IMR-90 (cell line): ENCODE results near the gene ST6GALNAC3. TPM values are rescaled to one million over a fixed set of nuclear protein-coding genes. Genes with fewer than 3 reads are reported as not detected.

Experiments
- ATAC-seq: fragments of 200-7000 bp; cut with Tn5 transposase; 2 replicates; pipeline ENCODE4 v1.9.1; 2020; ENCODE audit warnings: low read depth, mild to moderate bottlenecking, moderate library complexity
- BruUV-seq: library from RNA; stranded (reverse); fragments of 400-500 nt; replicated peaks from 2 replicates; lab custom pipeline; 2021; lab: Mats Ljungman, UMichigan
- CTCF ChIA-PET: fragments of 300-600 bp; formaldehyde crosslinking; extraction: SDS; loops from one replicate; lab custom pipeline; 2021; ENCODE audit warnings: antibody characterized with exemption; lab: Yijun Ruan, JAX
- POLR2A ChIA-PET: fragments of 300-600 bp; sonication (Branson Sonifier 250); formaldehyde crosslinking; loops from one replicate; lab custom pipeline; 2022; ENCODE audit warnings: antibody characterized with exemption; ENCODE audit not compliant: unreplicated experiment; lab: Charles Lee
- DNase-seq: peaks from one replicate; pipeline ENCODE4 v3.0.0; 2013
- H2AFZ ChIP-seq: replicated peaks from 2 replicates; pipeline ENCODE3; 2013; ENCODE audit warnings: low read length, mild to moderate bottlenecking; ENCODE audit not compliant: poor library complexity
- H2AK5ac ChIP-seq: 2 replicates; pipeline ENCODE4 v1.6.1; 2013; ENCODE audit warnings: low read depth, low read length, inconsistent platforms
- H2AK9ac ChIP-seq: replicated peaks from 2 replicates; pipeline ENCODE3; 2013; ENCODE audit warnings: mild to moderate bottlenecking, low read depth, low read length, moderate library complexity; ENCODE audit not compliant: poor library complexity
- H2BK120ac ChIP-seq: 2 replicates; pipeline ENCODE4 v1.6.1; 2013; ENCODE audit warnings: low read depth, low read length, inconsistent platforms
- H2BK15ac ChIP-seq: 3 replicates; pipeline ENCODE4 v1.6.1; 2013; ENCODE audit warnings: low read depth, low read length, inconsistent platforms
- H2BK20ac ChIP-seq: 2 replicates; pipeline ENCODE4 v1.6.1; 2013; ENCODE audit warnings: low read depth, mild to moderate bottlenecking, inconsistent platforms, low read length, moderate library complexity
- H2BK5ac ChIP-seq: 2 replicates; pipeline ENCODE4 v1.6.1; 2013; ENCODE audit warnings: mild to moderate bottlenecking, low read depth, low read length, inconsistent platforms; ENCODE audit not compliant: poor library complexity, severe bottlenecking
- H3K14ac ChIP-seq: replicated peaks from 2 replicates; pipeline ENCODE4 v1.6.1; 2013; ENCODE audit warnings: low read depth, low read length, inconsistent platforms
- H3K18ac ChIP-seq: 2 replicates; pipeline ENCODE4 v1.6.1; 2013; ENCODE audit warnings: low read depth, low read length, control low read depth
- H3K23ac ChIP-seq: 2 replicates; pipeline ENCODE4 v1.6.1; 2013; ENCODE audit warnings: low read depth, low read length, inconsistent platforms
- H3K27ac ChIP-seq: 2 replicates; pipeline ENCODE4 v1.5.1; 2013; ENCODE audit warnings: mild to moderate bottlenecking, control low read depth, low read length; ENCODE audit not compliant: insufficient read depth
- H3K27me3 ChIP-seq: 2 replicates; pipeline ENCODE4 v1.6.1; 2013; ENCODE audit warnings: low read length; ENCODE audit not compliant: control insufficient read depth, insufficient read depth
- H3K36me3 ChIP-seq: 2 replicates; pipeline ENCODE4 v1.6.1; 2013; ENCODE audit warnings: low read length, mixed read lengths; ENCODE audit not compliant: control insufficient read depth, insufficient read depth
- H3K4ac ChIP-seq: 2 replicates; pipeline ENCODE4 v1.6.1; 2013; ENCODE audit warnings: low read depth, low read length, inconsistent platforms
- H3K4me1 ChIP-seq: 2 replicates; pipeline ENCODE4 v1.6.1; 2013; ENCODE audit warnings: low read length, mixed read lengths; ENCODE audit not compliant: control insufficient read depth, insufficient read depth
- H3K4me2 ChIP-seq: 2 replicates; pipeline ENCODE4 v1.6.1; 2013; ENCODE audit warnings: low read depth, mild to moderate bottlenecking, control low read depth, low read length, moderate library complexity
- H3K4me3 ChIP-seq: 2 replicates; pipeline ENCODE4 v1.5.1; 2013; ENCODE audit warnings: low read depth, mild to moderate bottlenecking, control low read depth, low read length, moderate library complexity; ENCODE audit not compliant: insufficient read depth
- H3K56ac ChIP-seq: 2 replicates; pipeline ENCODE4 v1.6.1; 2013; ENCODE audit warnings: low read length, inconsistent platforms; ENCODE audit not compliant: insufficient read depth; ENCODE audit errors: extremely low read depth
- H3K79me1 ChIP-seq, 2 experiments: 2 replicates each; pipeline ENCODE4 v1.6.1; 2013; ENCODE audit warnings: low read length in 2 of 2, inconsistent platforms in 1 of 2, low read depth in 1 of 2
- H3K9ac ChIP-seq: 2 replicates; pipeline ENCODE4 v1.6.1; 2013; ENCODE audit warnings: low read depth, low read length, control low read depth
- H3K9me1 ChIP-seq: 2 replicates; pipeline ENCODE4 v1.6.1; 2013; ENCODE audit warnings: low read length, inconsistent platforms; ENCODE audit not compliant: insufficient read depth
- H3K9me3 ChIP-seq: 2 replicates; pipeline ENCODE4 v1.6.1; 2013; ENCODE audit warnings: low read length; ENCODE audit not compliant: control insufficient read depth, insufficient read depth
- H4K20me1 ChIP-seq: 2 replicates; pipeline ENCODE4 v1.6.1; 2013; ENCODE audit warnings: low read length, inconsistent platforms; ENCODE audit not compliant: insufficient read depth
- H4K5ac ChIP-seq: 2 replicates; pipeline ENCODE4 v1.6.1; 2013; ENCODE audit warnings: mild to moderate bottlenecking, low read depth, low read length, control low read depth
- H4K8ac ChIP-seq, 2 experiments: 2 replicates each; pipeline ENCODE4 v1.6.1; 2013; ENCODE audit warnings: low read depth in 2 of 2, low read length in 2 of 2, control low read depth in 1 of 2, inconsistent platforms in 1 of 2
- H4K91ac ChIP-seq: 2 replicates; pipeline ENCODE4 v1.6.1; 2013; ENCODE audit warnings: low read depth, low read length, inconsistent platforms; ENCODE audit not compliant: insufficient read depth
- BHLHE40 ChIP-seq: fragments of 150-350 bp; IDR thresholded peaks from 2 replicates; pipeline ENCODE4 v1.6.1; 2016; ENCODE audit warnings: mild to moderate bottlenecking, low read depth, low read length
- CEBPB ChIP-seq: IDR thresholded peaks from 2 replicates; pipeline ENCODE4 v1.6.1; 2012; ENCODE audit warnings: low read depth, low read length, improper control_type of control experiment
- CHD1 ChIP-seq: IDR thresholded peaks from 2 replicates; pipeline ENCODE4 v1.6.1; 2012; ENCODE audit warnings: low read depth, low read length, improper control_type of control experiment
- ELK1 ChIP-seq: fragments of 150-350 bp; IDR thresholded peaks from 2 replicates; pipeline ENCODE4 v1.6.1; 2016; ENCODE audit warnings: low read depth, mild to moderate bottlenecking, low read length, moderate library complexity, borderline replicate concordance
- FOS ChIP-seq: fragments of 150-350 bp; IDR thresholded peaks from 2 replicates; pipeline ENCODE4 v1.6.1; 2016; ENCODE audit warnings: low read depth, low read length
- MAFK ChIP-seq: IDR thresholded peaks from 2 replicates; pipeline ENCODE4 v1.6.1; 2012; ENCODE audit warnings: low read depth, low read length, improper control_type of control experiment
- MAZ ChIP-seq: IDR thresholded peaks from 2 replicates; pipeline ENCODE4 v1.6.1; 2012; ENCODE audit warnings: low read depth, mild to moderate bottlenecking, low read length, improper control_type of control experiment, moderate library complexity, borderline replicate concordance
- MXI1 ChIP-seq: IDR thresholded peaks from 2 replicates; pipeline ENCODE4 v1.6.1; 2012; ENCODE audit warnings: low read depth, mild to moderate bottlenecking, low read length, moderate library complexity, borderline replicate concordance
- NFE2L2 ChIP-seq: fragments of 150-350 bp; IDR thresholded peaks from 2 replicates; pipeline ENCODE4 v1.6.1; 2016; ENCODE audit warnings: low read depth, mild to moderate bottlenecking, low read length
- POLR2A ChIP-seq: IDR thresholded peaks from 2 replicates; pipeline ENCODE4 v1.6.1; 2012; ENCODE audit warnings: mild to moderate bottlenecking, low read depth, low read length
- RAD21 ChIP-seq: IDR thresholded peaks from 2 replicates; pipeline ENCODE4 v1.6.1; 2012; ENCODE audit warnings: low read length, improper control_type of control experiment
- RCOR1 ChIP-seq: IDR thresholded peaks from 2 replicates; pipeline ENCODE4 v1.6.1; 2012; ENCODE audit warnings: mild to moderate bottlenecking, low read length, improper control_type of control experiment; ENCODE audit not compliant: insufficient replicate concordance
- RFX5 ChIP-seq: IDR thresholded peaks from 2 replicates; pipeline ENCODE4 v1.8.0; 2012; ENCODE audit warnings: low read depth, mild to moderate bottlenecking, low read length, moderate library complexity
- SMC3 ChIP-seq: fragments of 150-350 bp; IDR thresholded peaks from 2 replicates; pipeline ENCODE4 v1.6.1; 2016; ENCODE audit warnings: low read depth, mild to moderate bottlenecking, antibody characterized with exemption, low read length, moderate library complexity
- USF2 ChIP-seq: fragments of 150-350 bp; IDR thresholded peaks from 2 replicates; pipeline ENCODE4 v1.6.1; 2017; ENCODE audit warnings: mild to moderate bottlenecking, antibody characterized with exemption, low read length, low read depth
- WGBS, 2 experiments: methylation state at CpG; one replicate each; pipeline versions ENCODE4 v1.1.5 to v1.1.7; 2013; ENCODE audit warnings: missing lambda C conversion rate in 2 of 2; ENCODE audit not compliant: insufficient read length in 1 of 2; ENCODE audit errors: extremely low coverage in 2 of 2; 5-methylcytosine and 5-hydroxymethylcytosine counted together
- dilution Hi-C: fragments of 300-500 bp; cut with HindIII; formaldehyde crosslinking; loops from one replicate; pipeline ENCODE4 v1.14.3; 2018; ENCODE audit warnings: low sequenced_read_pairs; ENCODE audit not compliant: unreplicated experiment
- in situ Hi-C: fragments of 300-500 bp; cut with MboI; formaldehyde crosslinking; loops from 3 replicates; pipeline ENCODE4 v1.14.3; 2019; ENCODE audit warnings: low sequenced_read_pairs, inconsistent platforms, mixed read lengths
- intact Hi-C: fragments of 100-400 bp; cut with micrococcal nuclease; formaldehyde crosslinking; loops from 2 replicates; pipeline ENCODE4 v1.10.0; 2022
- polyA plus RNA-seq, 3 experiments: library from polyadenylated mRNA; depleted of rRNA; stranded (reverse); fragments of >200 nt; gene quantifications; 2 replicates each; pipeline ENCODE4 v1.2.3, GENCODE V29; 2012; ENCODE audit warnings: low replicate concordance in 1 of 3
- total RNA-seq: library from RNA; depleted of rRNA; stranded (reverse); fragments of >200 nt; gene quantifications from 2 replicates; pipeline ENCODE4 v1.2.3, GENCODE V29; 2012
- TF ChIP-seq, protein P1 (sequence below): conservative IDR thresholded peaks from 2 replicates; pipeline ENCODE4 v1.5.1; 2012; ENCODE audit warnings: mild to moderate bottlenecking, low read depth, low read length, improper control_type of control experiment

ST6GALNAC3 gene
- total and polyA plus RNA-seq, 2 of the 4 experiments (the other 2 are of a cell fraction): 0.65 to 1.3 TPM

GRCh38 chr1:76371941-76372340 is 297.4 kb downstream of the ST6GALNAC3 start:
- Histone ChIP-seq H2AFZ (no peak overlapping the region), H3K9me3 (no peaks in the 10 kb centered on the region), H4K5ac (no peak overlapping the region), H3K79me1 (no peaks in the 10 kb centered on the region), H3K27me3 (no peaks in the 10 kb centered on the region), H2BK120ac (no peak overlapping the region), H3K56ac (no peak overlapping the region), H3K9me1 (no peaks in the 10 kb centered on the region), H4K20me1 (no peaks in the 10 kb centered on the region), H3K18ac (no peak overlapping the region), H3K4me3 (no peak overlapping the region), H3K4me2 (no peak overlapping the region), H2BK15ac (no peak overlapping the region), H2AK5ac (no peak overlapping the region), H2AK9ac (no peak overlapping the region), H3K4me1 (no peaks in the 10 kb centered on the region), H3K9ac (no peak overlapping the region), H3K36me3 (no peaks in the 10 kb centered on the region), H3K27ac (no peak overlapping the region), H4K8ac (no peak overlapping the region), H2BK5ac (no peak overlapping the region), H3K23ac (no peak overlapping the region), H3K14ac (no peak overlapping the region), H4K91ac (no peak overlapping the region), H3K4ac (no peak overlapping the region), H2BK20ac (no peak overlapping the region)
- no CpG with 5 or more reads among the region's 3 CpGs for WGBS, 2 experiments
- CTCF ChIA-PET: no interaction called here
- ATAC-seq: no peak
- in situ Hi-C loops: no loop called here
- POLR2A ChIA-PET: no interaction called here
- TF ChIP-seq BHLHE40: no peak
- TF ChIP-seq, protein P1, sequence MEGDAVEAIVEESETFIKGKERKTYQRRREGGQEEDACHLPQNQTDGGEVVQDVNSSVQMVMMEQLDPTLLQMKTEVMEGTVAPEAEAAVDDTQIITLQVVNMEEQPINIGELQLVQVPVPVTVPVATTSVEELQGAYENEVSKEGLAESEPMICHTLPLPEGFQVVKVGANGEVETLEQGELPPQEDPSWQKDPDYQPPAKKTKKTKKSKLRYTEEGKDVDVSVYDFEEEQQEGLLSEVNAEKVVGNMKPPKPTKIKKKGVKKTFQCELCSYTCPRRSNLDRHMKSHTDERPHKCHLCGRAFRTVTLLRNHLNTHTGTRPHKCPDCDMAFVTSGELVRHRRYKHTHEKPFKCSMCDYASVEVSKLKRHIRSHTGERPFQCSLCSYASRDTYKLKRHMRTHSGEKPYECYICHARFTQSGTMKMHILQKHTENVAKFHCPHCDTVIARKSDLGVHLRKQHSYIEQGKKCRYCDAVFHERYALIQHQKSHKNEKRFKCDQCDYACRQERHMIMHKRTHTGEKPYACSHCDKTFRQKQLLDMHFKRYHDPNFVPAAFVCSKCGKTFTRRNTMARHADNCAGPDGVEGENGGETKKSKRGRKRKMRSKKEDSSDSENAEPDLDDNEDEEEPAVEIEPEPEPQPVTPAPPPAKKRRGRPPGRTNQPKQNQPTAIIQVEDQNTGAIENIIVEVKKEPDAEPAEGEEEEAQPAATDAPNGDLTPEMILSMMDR: no peak
- no peak for TF ChIP-seq RCOR1
- no peak for TF ChIP-seq RFX5
- TF ChIP-seq CHD1: no peak
- no peak for TF ChIP-seq SMC3
- TF ChIP-seq ELK1: no peak
- no peak for TF ChIP-seq NFE2L2
- no peak for TF ChIP-seq MAZ
- TF ChIP-seq RAD21: no peak
- no peak for TF ChIP-seq MAFK
- TF ChIP-seq POLR2A: no peak
- no peak for TF ChIP-seq MXI1
- TF ChIP-seq FOS: no peak
- no peak for TF ChIP-seq USF2
- no peak for TF ChIP-seq CEBPB
- intact Hi-C loops: no loop called here
- no TSS peak for BruUV-seq
- dilution Hi-C loops: no loop called here
- DNase-seq: no peak
